ENCODE measurements around the gene YARS1. TPM values are rescaled to one million over a fixed set of nuclear protein-coding genes. Genes with fewer than 3 reads are reported as not detected.

Gene YARS1
- total and polyA plus RNA-seq, 3 experiments from 2014 or later: 131 to 219 (median 205) TPM

GRCh38 chr1:32786856-32787255 lies 30.3 kb downstream of the YARS1 start:
- POLR2A ChIA-PET: no interaction called here
- CTCF ChIA-PET: interaction anchor here (1.2 to 1.4 kb wide), 2 partner anchors 14 to 75 kb away, joined by 5 read pairs; no protein-coding TSS in a partner anchor
- peaks cover 10 to 66% (median 13%) of the 10 kb centered on the region in 3 donors for H3K36me3 Mint-ChIP-seq

GRCh38 chr1:32784817-32785216 lies 32.3 kb downstream of the YARS1 start:
- ChIA-PET POLR2A (no interaction called here), CTCF (interaction anchor here (1.6 kb wide), 1 partner anchor 38 kb away, joined by 4 read pairs; no protein-coding TSS in a partner anchor)
- peaks cover 7 to 74% (median 18%) of the 10 kb centered on the region in 3 donors for H3K36me3 Mint-ChIP-seq
- peaks cover 7 to 10% (median 9%) of the 10 kb centered on the region in 3 donors for H3K4me1 Mint-ChIP-seq
- H3K36me3 ChIP-seq (ENCODE audit: insufficient read depth, low read length): peaks cover 53% of the 10 kb centered on the region
- no peak overlapping the region for H3K27ac ChIP-seq (ENCODE audit: low read depth, low read length)
- H3K4me1 ChIP-seq (ENCODE audit: insufficient read depth, low read length): no peaks in the 10 kb centered on the region
- H3K9me3 ChIP-seq (ENCODE audit: low read length): no peaks in the 10 kb centered on the region
- H3K4me3 Mint-ChIP-seq: no peak overlapping the region
- DNase-seq: no peak
- no peaks in the 10 kb centered on the region for H3K27me3 Mint-ChIP-seq
- no peaks in the 10 kb centered on the region for H3K9me3 Mint-ChIP-seq
- peak overlapping the region in 4 of 8 donors; percentile 14 to 81 (median 61) for H3K27ac Mint-ChIP-seq
- no peaks in the 10 kb centered on the region for H3K27me3 ChIP-seq (ENCODE audit: insufficient read depth, low read length, poor library complexity, severe bottlenecking)
- no peak overlapping the region for H3K4me3 ChIP-seq (ENCODE audit: low read length)

More at GRCh38 chr1:32786856-32787255, 30.3 kb downstream of the YARS1 start:
- Mint-ChIP-seq H3K4me3 (no peak overlapping the region), H3K4me1 (peaks cover 10 to 15% (median 12%) of the 10 kb centered on the region in 3 donors), H3K27ac (peak overlapping the region in 4 of 8 donors; percentile 17 to 82 (median 56)), H3K9me3 (no peaks in the 10 kb centered on the region), H3K27me3 (no peaks in the 10 kb centered on the region)
- Histone ChIP-seq H3K36me3 (ENCODE audit: insufficient read depth, low read length) (peaks cover 49% of the 10 kb centered on the region), H3K4me3 (ENCODE audit: low read length) (no peak overlapping the region), H3K27ac (ENCODE audit: low read depth, low read length) (no peak overlapping the region), H3K4me1 (ENCODE audit: insufficient read depth, low read length) (no peaks in the 10 kb centered on the region), H3K9me3 (ENCODE audit: low read length) (no peaks in the 10 kb centered on the region), H3K27me3 (ENCODE audit: insufficient read depth, low read length, poor library complexity, severe bottlenecking) (no peaks in the 10 kb centered on the region)
- no peak for DNase-seq

GRCh38 chr1:32783851-32784250 lies 33.3 kb downstream of the YARS1 start:
- ChIA-PET CTCF (interaction anchor here (1.0 to 1.6 kb wide), 3 partner anchors 10 to 72 kb away, joined by 3 to 5 read pairs (median 4); no protein-coding TSS in a partner anchor), POLR2A (no interaction called here)
- no peak overlapping the region for H3K4me3 ChIP-seq (ENCODE audit: low read length)
- H3K4me1 ChIP-seq (ENCODE audit: insufficient read depth, low read length): no peaks in the 10 kb centered on the region
- H3K9me3 ChIP-seq (ENCODE audit: low read length): no peaks in the 10 kb centered on the region
- no peak overlapping the region for H3K27ac ChIP-seq (ENCODE audit: low read depth, low read length)
- no peak for DNase-seq
- Mint-ChIP-seq H3K36me3 (peaks cover 7 to 81% (median 21%) of the 10 kb centered on the region in 3 donors), H3K4me1 (peaks cover 7 to 10% (median 9%) of the 10 kb centered on the region in 3 donors), H3K9me3 (no peaks in the 10 kb centered on the region), H3K27me3 (no peaks in the 10 kb centered on the region), H3K4me3 (no peak overlapping the region), H3K27ac (peak overlapping the region in 2 of 8 donors; percentile 49 to 90)
- H3K36me3 ChIP-seq (ENCODE audit: insufficient read depth, low read length): peaks cover 56% of the 10 kb centered on the region
- no peaks in the 10 kb centered on the region for H3K27me3 ChIP-seq (ENCODE audit: insufficient read depth, low read length, poor library complexity, severe bottlenecking)

- Histone ChIP-seq H3K4me1 (ENCODE audit: insufficient read depth, low read length) (no peaks in the 10 kb centered on the region), H3K9me3 (ENCODE audit: low read length) (no peaks in the 10 kb centered on the region), H3K4me3 (ENCODE audit: low read length) (no peak overlapping the region), H3K27me3 (ENCODE audit: insufficient read depth, low read length, poor library complexity, severe bottlenecking) (no peaks in the 10 kb centered on the region), H3K27ac (ENCODE audit: low read depth, low read length) (no peak overlapping the region), H3K36me3 (ENCODE audit: insufficient read depth, low read length) (peaks cover 54% of the 10 kb centered on the region)
- H3K9me3 Mint-ChIP-seq: no peaks in the 10 kb centered on the region
- H3K36me3 Mint-ChIP-seq: peaks cover 7 to 88% (median 23%) of the 10 kb centered on the region in 3 donors
- no peak for DNase-seq
- no peak overlapping the region for H3K4me3 Mint-ChIP-seq
- ChIA-PET CTCF (interaction anchor here (1.3 kb wide), 1 partner anchor 9 kb away, joined by 8 read pairs; no protein-coding TSS in a partner anchor), POLR2A (no interaction called here)
- peaks cover 7 to 9% (median 7%) of the 10 kb centered on the region in 3 donors for H3K4me1 Mint-ChIP-seq
- peak overlapping the region in 2 of 8 donors; percentile 34 to 43 for H3K27ac Mint-ChIP-seq
- no peaks in the 10 kb centered on the region for H3K27me3 Mint-ChIP-seq
These were observed 35.1 kb downstream of the YARS1 start for GRCh38 chr1:32782086-32782485.

GRCh38 chr1:32780628-32781234 lies 36.4 kb downstream of the YARS1 start:
- Mint-ChIP-seq H3K4me1 (peaks cover 0 to 4% (median 2%) of the 10 kb centered on the region in 3 donors), H3K36me3 (peaks cover 7 to 88% (median 22%) of the 10 kb centered on the region in 3 donors), H3K9me3 (no peaks in the 10 kb centered on the region), H3K27ac (no peak overlapping the region), H3K27me3 (no peaks in the 10 kb centered on the region), H3K4me3 (no peak overlapping the region)
- H3K27ac ChIP-seq (ENCODE audit: low read depth, low read length): no peak overlapping the region
- H3K36me3 ChIP-seq (ENCODE audit: insufficient read depth, low read length): peaks cover 47% of the 10 kb centered on the region
- no peaks in the 10 kb centered on the region for H3K27me3 ChIP-seq (ENCODE audit: insufficient read depth, low read length, poor library complexity, severe bottlenecking)
- no peak overlapping the region for H3K4me3 ChIP-seq (ENCODE audit: low read length)
- ChIA-PET CTCF (interaction anchor here (1.1 to 1.9 kb wide), 2 partner anchors 18 to 69 kb away, joined by 3 to 4 read pairs; no protein-coding TSS in a partner anchor), POLR2A (no interaction called here)
- DNase-seq: no peak
- no peaks in the 10 kb centered on the region for H3K4me1 ChIP-seq (ENCODE audit: insufficient read depth, low read length)
- H3K9me3 ChIP-seq (ENCODE audit: low read length): no peaks in the 10 kb centered on the region

GRCh38 chr1:32780005-32780404 lies 37.2 kb downstream of the YARS1 start:
- H3K27me3 Mint-ChIP-seq: no peaks in the 10 kb centered on the region
- H3K4me1 ChIP-seq (ENCODE audit: insufficient read depth, low read length): no peaks in the 10 kb centered on the region
- POLR2A ChIA-PET: no interaction called here
- H3K4me1 Mint-ChIP-seq: peaks cover 0 to 4% (median 4%) of the 10 kb centered on the region in 3 donors
- CTCF ChIA-PET: interaction anchor here (1.9 kb wide), 1 partner anchor 68 kb away, joined by 4 read pairs; no protein-coding TSS in a partner anchor
- H3K4me3 Mint-ChIP-seq: no peak overlapping the region
- H3K27me3 ChIP-seq (ENCODE audit: insufficient read depth, low read length, poor library complexity, severe bottlenecking): no peaks in the 10 kb centered on the region
- H3K36me3 Mint-ChIP-seq: peaks cover 7 to 92% (median 25%) of the 10 kb centered on the region in 3 donors
- peaks cover 47% of the 10 kb centered on the region for H3K36me3 ChIP-seq (ENCODE audit: insufficient read depth, low read length)
- H3K27ac ChIP-seq (ENCODE audit: low read depth, low read length): no peak overlapping the region
- peak overlapping the region in 2 of 8 donors; percentile 32 to 36 for H3K27ac Mint-ChIP-seq
- H3K9me3 Mint-ChIP-seq: no peaks in the 10 kb centered on the region
- no peak for DNase-seq
- no peak overlapping the region for H3K4me3 ChIP-seq (ENCODE audit: low read length)
- no peaks in the 10 kb centered on the region for H3K9me3 ChIP-seq (ENCODE audit: low read length)

GRCh38 chr1:32779242-32779641 lies 37.9 kb downstream of the YARS1 start:
- Mint-ChIP-seq H3K4me3 (no peak overlapping the region), H3K4me1 (peaks cover 2 to 6% (median 2%) of the 10 kb centered on the region in 3 donors), H3K36me3 (peaks cover 1 to 92% (median 21%) of the 10 kb centered on the region in 3 donors), H3K27me3 (no peaks in the 10 kb centered on the region), H3K27ac (peak overlapping the region in 2 of 8 donors; percentile 32 to 72), H3K9me3 (no peaks in the 10 kb centered on the region)
- POLR2A ChIA-PET: no interaction called here
- no peak overlapping the region for H3K4me3 ChIP-seq (ENCODE audit: low read length)
- no peaks in the 10 kb centered on the region for H3K4me1 ChIP-seq (ENCODE audit: insufficient read depth, low read length)
- no peak for DNase-seq
- no peak overlapping the region for H3K27ac ChIP-seq (ENCODE audit: low read depth, low read length)
- H3K36me3 ChIP-seq (ENCODE audit: insufficient read depth, low read length): peaks cover 43% of the 10 kb centered on the region
- H3K9me3 ChIP-seq (ENCODE audit: low read length): no peaks in the 10 kb centered on the region
- H3K27me3 ChIP-seq (ENCODE audit: insufficient read depth, low read length, poor library complexity, severe bottlenecking): no peaks in the 10 kb centered on the region
- CTCF ChIA-PET: interaction anchor here (1.9 kb wide), 1 partner anchor 67 kb away, joined by 4 read pairs; no protein-coding TSS in a partner anchor

Data from CD8-positive, alpha-beta memory T cell (primary cell).